C4-2B (cell line): Measurements from ENCODE around the gene PEX3.

Source experiments
- CTCF ChIP-seq: fragments of 450-650 bp; conservative IDR thresholded peaks from 2 replicates; pipeline ENCODE4 v1.5.1; 2017; ENCODE audit warnings: mild to moderate bottlenecking
- ZFX ChIP-seq: fragments of 450-650 bp; IDR thresholded peaks from 2 replicates; pipeline ENCODE4 v1.6.1; 2017

GRCh38 chr6:143408151-143408786 is 42.3 kb upstream of the PEX3 start:
- TF ChIP-seq CTCF (no peak), ZFX (no peak)
